ENCODE data around the gene TEF.

TEF gene

GRCh38 chr22:41356430-41357028, 25.2 kb upstream of the TEF start:
- Histone ChIP-seq H3F3A (ENCODE audit: insufficient read depth, low read length) (no peaks in the 10 kb centered on the region), H3K27ac (ENCODE audit: low read depth, low read length, poor library complexity, severe bottlenecking) (no peak overlapping the region), H3K4me2 (ENCODE audit: low read length) (no peak overlapping the region), H2AFZ (ENCODE audit: low read length) (no peak overlapping the region), H3K4me1 (ENCODE audit: insufficient read depth, low read length, severe bottlenecking) (no peaks in the 10 kb centered on the region), H3K9ac (ENCODE audit: low read length) (no peak overlapping the region), H3K9me3 (ENCODE audit: low read length) (no peaks in the 10 kb centered on the region), H3K9me2 (ENCODE audit: low read depth, low read length) (no peaks in the 10 kb centered on the region), H3K27me3 (ENCODE audit: insufficient read depth, low read length) (no peaks in the 10 kb centered on the region), H3K79me2 (ENCODE audit: insufficient read depth, low read length) (no peaks in the 10 kb centered on the region), H3K4me3 (ENCODE audit: low read depth, low read length, poor library complexity, severe bottlenecking) (no peak overlapping the region), H3K36me3 (ENCODE audit: insufficient read depth, low read length) (peaks cover 36% of the 10 kb centered on the region), H4K20me1 (ENCODE audit: insufficient read depth, low read length) (no peaks in the 10 kb centered on the region)
- no peak for TF ChIP-seq EZH2 (IDR thresholded peaks at IDR 0.05; ENCODE audit: borderline replicate concordance, low read length)
- TF ChIP-seq CTCF (IDR thresholded peaks at IDR 0.05; ENCODE audit: low read length), result no peak

- Histone ChIP-seq H3K4me2 (ENCODE audit: low read length) (no peak overlapping the region), H3K36me3 (ENCODE audit: insufficient read depth, low read length) (peaks cover 32% of the 10 kb centered on the region), H3K79me2 (ENCODE audit: insufficient read depth, low read length) (no peaks in the 10 kb centered on the region), H3K9ac (ENCODE audit: low read length) (no peak overlapping the region), H3K9me3 (ENCODE audit: low read length) (no peaks in the 10 kb centered on the region), H3K9me2 (ENCODE audit: low read depth, low read length) (no peaks in the 10 kb centered on the region), H3K27me3 (ENCODE audit: insufficient read depth, low read length) (no peaks in the 10 kb centered on the region), H3K27ac (ENCODE audit: low read depth, low read length, poor library complexity, severe bottlenecking) (no peak overlapping the region), H3F3A (ENCODE audit: insufficient read depth, low read length) (no peaks in the 10 kb centered on the region), H4K20me1 (ENCODE audit: insufficient read depth, low read length) (no peaks in the 10 kb centered on the region), H3K4me3 (ENCODE audit: low read depth, low read length, poor library complexity, severe bottlenecking) (no peak overlapping the region), H2AFZ (ENCODE audit: low read length) (no peak overlapping the region), H3K4me1 (ENCODE audit: insufficient read depth, low read length, severe bottlenecking) (no peaks in the 10 kb centered on the region)
- TF ChIP-seq EZH2 (IDR thresholded peaks at IDR 0.05; ENCODE audit: borderline replicate concordance, low read length) (no peak), CTCF (IDR thresholded peaks at IDR 0.05; ENCODE audit: low read length) (no peak)
Measured at GRCh38 chr22:41357191-41357590, 24.6 kb upstream of the TEF start.

GRCh38 chr22:41358927-41359326, 22.8 kb upstream of the TEF start:
- no peak overlapping the region for H2AFZ ChIP-seq (ENCODE audit: low read length)
- H3K4me1 ChIP-seq (ENCODE audit: insufficient read depth, low read length, severe bottlenecking), result no peaks in the 10 kb centered on the region
- peaks cover 28% of the 10 kb centered on the region for H3K36me3 ChIP-seq (ENCODE audit: insufficient read depth, low read length)
- H3F3A ChIP-seq (ENCODE audit: insufficient read depth, low read length), result no peaks in the 10 kb centered on the region
- H3K4me2 ChIP-seq (ENCODE audit: low read length), result no peak overlapping the region
- no peak overlapping the region for H3K4me3 ChIP-seq (ENCODE audit: low read depth, low read length, poor library complexity, severe bottlenecking)
- TF ChIP-seq EZH2 (IDR thresholded peaks at IDR 0.05; ENCODE audit: borderline replicate concordance, low read length), result no peak
- no peak for TF ChIP-seq CTCF (IDR thresholded peaks at IDR 0.05; ENCODE audit: low read length)
- H3K9me2 ChIP-seq (ENCODE audit: low read depth, low read length), result no peaks in the 10 kb centered on the region
- H3K27me3 ChIP-seq (ENCODE audit: insufficient read depth, low read length), result no peaks in the 10 kb centered on the region
- no peak overlapping the region for H3K27ac ChIP-seq (ENCODE audit: low read depth, low read length, poor library complexity, severe bottlenecking)
- H3K9me3 ChIP-seq (ENCODE audit: low read length), result no peaks in the 10 kb centered on the region
- H4K20me1 ChIP-seq (ENCODE audit: insufficient read depth, low read length), result no peaks in the 10 kb centered on the region
- H3K9ac ChIP-seq (ENCODE audit: low read length), result no peak overlapping the region
- H3K79me2 ChIP-seq (ENCODE audit: insufficient read depth, low read length), result no peaks in the 10 kb centered on the region
